Smooth muscle cell (in vitro differentiated cells): ENCODE data around the gene MRPS34. TPM values are rescaled to one million over a fixed set of nuclear protein-coding genes. Genes with fewer than 3 reads are reported as not detected.

Experiments
- DNase-seq: peaks from one replicate; lab custom pipeline; 2025; ENCODE audit not compliant: unreplicated experiment; lab: John Stamatoyannopoulos, UW
- H2AFZ ChIP-seq: fragments of 200-600 bp; sonication (generic); 2 replicates; pipeline ENCODE4 v1.6.0; 2016; ENCODE audit warnings: antibody characterized with exemption, low read depth, mild to moderate bottlenecking
- H3F3A ChIP-seq: fragments of 200-600 bp; sonication (generic); 2 replicates; pipeline ENCODE4 v1.6.0; 2017; ENCODE audit warnings: antibody characterized with exemption, low read depth
- H3K27ac ChIP-seq: fragments of 200-600 bp; sonication (generic); 2 replicates; pipeline ENCODE4 v1.5.1; 2016; ENCODE audit warnings: low read depth, mild to moderate bottlenecking
- H3K27me3 ChIP-seq: fragments of 200-600 bp; sonication (generic); 2 replicates; pipeline ENCODE4 v1.6.1; 2016; ENCODE audit warnings: low read depth, mild to moderate bottlenecking
- H3K36me3 ChIP-seq: fragments of 200-600 bp; sonication (generic); 2 replicates; pipeline ENCODE4 v1.5.1; 2016; ENCODE audit warnings: low read depth
- H3K4me1 ChIP-seq: fragments of 200-600 bp; sonication (generic); 2 replicates; pipeline ENCODE4 v1.5.1; 2016; ENCODE audit warnings: low read depth
- H3K4me2 ChIP-seq: fragments of 200-600 bp; sonication (generic); 2 replicates; pipeline ENCODE4 v1.6.0; 2016; ENCODE audit warnings: mild to moderate bottlenecking
- H3K4me3 ChIP-seq: fragments of 200-600 bp; sonication (generic); 2 replicates; pipeline ENCODE4 v1.5.1; 2016; ENCODE audit warnings: mild to moderate bottlenecking
- H3K79me2 ChIP-seq: fragments of 200-600 bp; sonication (generic); 2 replicates; pipeline ENCODE4 v1.6.0; 2016; ENCODE audit warnings: low read depth, mild to moderate bottlenecking
- H3K9ac ChIP-seq: fragments of 200-600 bp; sonication (generic); 2 replicates; pipeline ENCODE4 v1.6.0; 2016; ENCODE audit warnings: low read depth
- H3K9me3 ChIP-seq: fragments of 200-600 bp; sonication (generic); replicated peaks from 2 replicates; pipeline ENCODE4 v1.5.1; 2016; ENCODE audit warnings: low read depth
- H4K20me1 ChIP-seq: fragments of 200-600 bp; sonication (generic); 2 replicates; pipeline ENCODE4 v1.6.0; 2016; ENCODE audit warnings: low read depth
- WGBS: methylation state at CpG from one replicate; pipeline ENCODE4 v1.1.7; 2016; ENCODE audit warnings: low lambda C conversion rate; 5-methylcytosine and 5-hydroxymethylcytosine counted together
- microRNA-seq: library from miRNA; unstranded; fragments of <30 nt; microRNA quantifications from one replicate; pipeline ENCODE4, GENCODE V29; 2016; ENCODE audit warnings: borderline number of aligned reads
- polyA plus RNA-seq: library from polyadenylated mRNA; unstranded; fragments of >200 nt; fragmentation: Nextera tagmentation; extraction: Ambion mirVana; gene quantifications from 2 replicates; pipeline ENCODE4 v1.2.1, GENCODE V29; 2016
- small RNA-seq: library from RNA; depleted of rRNA; stranded (forward); fragments of <200 nt; gene quantifications from one replicate; pipeline ENCODE3, GENCODE V24; 2014
- total RNA-seq: library from RNA; depleted of rRNA; stranded (reverse); fragments of >200 nt; gene quantifications from 2 replicates; pipeline ENCODE4 v1.2.3, GENCODE V29; 2014
- TF ChIP-seq, protein P1 (sequence below): fragments of 200-600 bp; sonication (generic); IDR thresholded peaks from 2 replicates; pipeline ENCODE4 v1.5.1; 2017; ENCODE audit warnings: borderline replicate concordance, mild to moderate bottlenecking, antibody characterized with exemption; ENCODE audit not compliant: insufficient read depth, poor library complexity, severe bottlenecking

Gene MRPS34
- total and polyA plus RNA-seq, 2 experiments from 2014 or later = 62.9 to 111 TPM

GRCh38 chr16:1724491-1724890, 48.4 kb downstream of the MRPS34 start:
- no peaks in the 10 kb centered on the region for H3K27me3 ChIP-seq
- H3K4me3 ChIP-seq = no peak overlapping the region
- peaks cover 73% of the 10 kb centered on the region for H4K20me1 ChIP-seq
- no peak overlapping the region for H3K27ac ChIP-seq
- no peak for DNase-seq
- H3F3A ChIP-seq = no peaks in the 10 kb centered on the region
- no peak overlapping the region for H3K4me2 ChIP-seq
- no peak overlapping the region for H2AFZ ChIP-seq
- no peak overlapping the region for H3K9ac ChIP-seq
- WGBS = 98% methylated on average over 12 of the region's 12 CpGs
- TF ChIP-seq, protein P1, sequence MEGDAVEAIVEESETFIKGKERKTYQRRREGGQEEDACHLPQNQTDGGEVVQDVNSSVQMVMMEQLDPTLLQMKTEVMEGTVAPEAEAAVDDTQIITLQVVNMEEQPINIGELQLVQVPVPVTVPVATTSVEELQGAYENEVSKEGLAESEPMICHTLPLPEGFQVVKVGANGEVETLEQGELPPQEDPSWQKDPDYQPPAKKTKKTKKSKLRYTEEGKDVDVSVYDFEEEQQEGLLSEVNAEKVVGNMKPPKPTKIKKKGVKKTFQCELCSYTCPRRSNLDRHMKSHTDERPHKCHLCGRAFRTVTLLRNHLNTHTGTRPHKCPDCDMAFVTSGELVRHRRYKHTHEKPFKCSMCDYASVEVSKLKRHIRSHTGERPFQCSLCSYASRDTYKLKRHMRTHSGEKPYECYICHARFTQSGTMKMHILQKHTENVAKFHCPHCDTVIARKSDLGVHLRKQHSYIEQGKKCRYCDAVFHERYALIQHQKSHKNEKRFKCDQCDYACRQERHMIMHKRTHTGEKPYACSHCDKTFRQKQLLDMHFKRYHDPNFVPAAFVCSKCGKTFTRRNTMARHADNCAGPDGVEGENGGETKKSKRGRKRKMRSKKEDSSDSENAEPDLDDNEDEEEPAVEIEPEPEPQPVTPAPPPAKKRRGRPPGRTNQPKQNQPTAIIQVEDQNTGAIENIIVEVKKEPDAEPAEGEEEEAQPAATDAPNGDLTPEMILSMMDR = no peak
- no peaks in the 10 kb centered on the region for H3K4me1 ChIP-seq
- peaks cover 61% of the 10 kb centered on the region for H3K79me2 ChIP-seq
- no peaks in the 10 kb centered on the region for H3K9me3 ChIP-seq
- no peaks in the 10 kb centered on the region for H3K36me3 ChIP-seq

GRCh38 chr16:1723450-1724147, 49.3 kb downstream of the MRPS34 start:
- Histone ChIP-seq H2AFZ (no peak overlapping the region), H4K20me1 (peaks cover 78% of the 10 kb centered on the region), H3F3A (no peaks in the 10 kb centered on the region), H3K9ac (no peak overlapping the region), H3K27ac (peak overlapping the region; percentile 89), H3K4me3 (no peak overlapping the region), H3K4me1 (no peaks in the 10 kb centered on the region), H3K4me2 (no peak overlapping the region), H3K27me3 (no peaks in the 10 kb centered on the region), H3K36me3 (no peaks in the 10 kb centered on the region), H3K9me3 (no peaks in the 10 kb centered on the region), H3K79me2 (peaks cover 70% of the 10 kb centered on the region)
- TF ChIP-seq, protein P1 = peak; percentile 85
- WGBS = 68% methylated on average over 6 of the region's 6 CpGs
- DNase-seq = no peak

Small RNAs within 50 kb of the gene (microRNA-seq; reads per million reads assigned to microRNA genes)
- gene MIR3177 = 19.9 reads per million, percentile 27 among the genes with 10 or more reads in this experiment

Small RNAs within 50 kb of the gene (small RNA-seq; reads per million reads assigned to genes)
- 0.50 reads per million, percentile 17 among the genes with 10 or more reads in this experiment for gene MIR3177

Other genes with a start within 250 kb of the MRPS34 start
- gene TMEM204, start 239.5 kb downstream of the MRPS34 start, total RNA-seq = 0.31 and 0.90 TPM in 2 replicates
- gene TMEM204, start 239.5 kb downstream of the MRPS34 start, polyA plus RNA-seq = 3.0 and 4.2 TPM in 2 replicates
- gene IFT140, start 161.1 kb downstream of the MRPS34 start, total RNA-seq = 24.8 and 30.0 TPM in 2 replicates
- gene IFT140, start 161.1 kb downstream of the MRPS34 start, polyA plus RNA-seq = 17.2 and 24.1 TPM in 2 replicates
- gene CRAMP1, start 160.8 kb downstream of the MRPS34 start, total RNA-seq = 7.3 and 16.5 TPM in 2 replicates
- 6.3 and 7.9 TPM in 2 replicates for gene CRAMP1, start 160.8 kb downstream of the MRPS34 start, polyA plus RNA-seq
- 28.6 and 33.4 TPM in 2 replicates for gene JPT2, start 94.9 kb downstream of the MRPS34 start, total RNA-seq
- 7.2 and 11.2 TPM in 2 replicates for gene JPT2, start 94.9 kb downstream of the MRPS34 start, polyA plus RNA-seq
- 36.2 and 43.6 TPM in 2 replicates for gene MAPK8IP3, start 66.9 kb downstream of the MRPS34 start, total RNA-seq
- 47.8 and 69.2 TPM in 2 replicates for gene MAPK8IP3, start 66.9 kb downstream of the MRPS34 start, polyA plus RNA-seq
- gene NME3, start 1.6 kb downstream of the MRPS34 start, total RNA-seq = 38.0 and 56.7 TPM in 2 replicates
- 85.4 and 94.3 TPM in 2 replicates for gene NME3, start 1.6 kb downstream of the MRPS34 start, polyA plus RNA-seq
- gene EME2, start 324 bp downstream of the MRPS34 start, total RNA-seq = 3.6 and 4.4 TPM in 2 replicates
- 3.8 and 7.6 TPM in 2 replicates for gene EME2, start 324 bp downstream of the MRPS34 start, polyA plus RNA-seq
- 23.0 and 25.1 TPM in 2 replicates for gene SPSB3, start 9.4 kb upstream of the MRPS34 start, total RNA-seq
- gene SPSB3, start 9.4 kb upstream of the MRPS34 start, polyA plus RNA-seq = 49.8 and 60.3 TPM in 2 replicates
- 32.9 and 48.0 TPM in 2 replicates for gene NUBP2, start 9.8 kb upstream of the MRPS34 start, total RNA-seq
- gene NUBP2, start 9.8 kb upstream of the MRPS34 start, polyA plus RNA-seq = 80.8 and 86.7 TPM in 2 replicates
- 0.58 TPM in 1 of 2 replicates, not detected in the other for gene IGFALS, start 20.6 kb upstream of the MRPS34 start, total RNA-seq
- gene IGFALS, start 20.6 kb upstream of the MRPS34 start, polyA plus RNA-seq = 0.45 TPM in 1 of 2 replicates, not detected in the other
- 20.7 and 20.9 TPM in 2 replicates for gene HAGH, start 53.7 kb upstream of the MRPS34 start, total RNA-seq
- gene HAGH, start 53.7 kb upstream of the MRPS34 start, polyA plus RNA-seq = 42.6 and 43.0 TPM in 2 replicates
- 25.0 and 32.4 TPM in 2 replicates for gene FAHD1, start 54.1 kb upstream of the MRPS34 start, total RNA-seq
- 32.4 and 32.8 TPM in 2 replicates for gene FAHD1, start 54.1 kb upstream of the MRPS34 start, polyA plus RNA-seq
- gene MEIOB, start 99.0 kb upstream of the MRPS34 start, total RNA-seq = 0.18 and 0.22 TPM in 2 replicates
- gene MEIOB, start 99.0 kb upstream of the MRPS34 start, polyA plus RNA-seq = 1.7 TPM in 1 of 2 replicates, not detected in the other
- gene HS3ST6, start 145.3 kb upstream of the MRPS34 start, total RNA-seq = not detected in 2 replicates
- not detected in 2 replicates for gene HS3ST6, start 145.3 kb upstream of the MRPS34 start, polyA plus RNA-seq
- gene MSRB1, start 170.1 kb upstream of the MRPS34 start, total RNA-seq = 9.4 and 9.9 TPM in 2 replicates
- gene MSRB1, start 170.1 kb upstream of the MRPS34 start, polyA plus RNA-seq = 21.8 TPM in 2 replicates
- gene RPL3L, start 181.6 kb upstream of the MRPS34 start, total RNA-seq = not detected in 2 replicates
- 0.21 TPM in 1 of 2 replicates, not detected in the other for gene RPL3L, start 181.6 kb upstream of the MRPS34 start, polyA plus RNA-seq
- gene NDUFB10, start 186.4 kb upstream of the MRPS34 start, total RNA-seq = 125 and 176 TPM in 2 replicates
- 278 and 295 TPM in 2 replicates for gene NDUFB10, start 186.4 kb upstream of the MRPS34 start, polyA plus RNA-seq
- 2,263 and 2,576 TPM in 2 replicates for gene RPS2, start 191.7 kb upstream of the MRPS34 start, total RNA-seq
- gene RPS2, start 191.7 kb upstream of the MRPS34 start, polyA plus RNA-seq = 2,041 and 2,061 TPM in 2 replicates
- not detected in 2 replicates for gene RNF151, start 193.7 kb upstream of the MRPS34 start, total RNA-seq
- gene RNF151, start 193.7 kb upstream of the MRPS34 start, polyA plus RNA-seq = not detected in 2 replicates
- gene TBL3, start 198.9 kb upstream of the MRPS34 start, total RNA-seq = 25.8 and 28.5 TPM in 2 replicates
- 62.0 and 81.7 TPM in 2 replicates for gene TBL3, start 198.9 kb upstream of the MRPS34 start, polyA plus RNA-seq
- 0.13 TPM in 1 of 2 replicates, not detected in the other for gene NOXO1, start 208.3 kb upstream of the MRPS34 start, total RNA-seq
- gene NOXO1, start 208.3 kb upstream of the MRPS34 start, polyA plus RNA-seq = 0.35 and 1.7 TPM in 2 replicates
- 12.1 and 15.1 TPM in 2 replicates for gene GFER, start 211.1 kb upstream of the MRPS34 start, total RNA-seq
- 33.5 and 41.2 TPM in 2 replicates for gene GFER, start 211.1 kb upstream of the MRPS34 start, polyA plus RNA-seq
- 3.0 and 4.4 TPM in 2 replicates for gene SYNGR3, start 216.8 kb upstream of the MRPS34 start, total RNA-seq
- 8.7 and 16.8 TPM in 2 replicates for gene SYNGR3, start 216.8 kb upstream of the MRPS34 start, polyA plus RNA-seq
- 23.2 and 27.2 TPM in 2 replicates for gene ZNF598, start 236.7 kb upstream of the MRPS34 start, total RNA-seq
- 27.9 and 32.7 TPM in 2 replicates for gene ZNF598, start 236.7 kb upstream of the MRPS34 start, polyA plus RNA-seq
- gene NPW, start 246.7 kb upstream of the MRPS34 start, total RNA-seq = 13.1 and 30.9 TPM in 2 replicates
- 185 and 193 TPM in 2 replicates for gene NPW, start 246.7 kb upstream of the MRPS34 start, polyA plus RNA-seq